Measurements from ENCODE around the gene PABPC1L2B.
"Not testable (repeated sequence)": the region's sequence is repeated elsewhere in the genome, so short reads cannot be mapped to it uniquely, and the experiment has no call there.

PABPC1L2B gene

GRCh38 chrX:73002733-73003132 lies at the start of gene PABPC1L2B:
TSS of gene PABPC1L2B (plus strand) at chrX:73002939. CDS start at chrX:73003643, 704 bp downstream.
- DNase-seq (ENCODE audit: low read depth in 2 of 2) = not testable (repeated sequence)

- not testable (repeated sequence) for DNase-seq (ENCODE audit: low read depth in 2 of 2)
These were observed 42.8 kb upstream of the PABPC1L2B start for GRCh38 chrX:72959971-72960370.

GRCh38 chrX:72971859-72972258 lies 30.9 kb upstream of the PABPC1L2B start:
- DNase-seq (ENCODE audit: low read depth in 2 of 2) = not testable (repeated sequence)

- not testable (repeated sequence) for DNase-seq (ENCODE audit: low read depth in 2 of 2)
These were observed 27.9 kb upstream of the PABPC1L2B start for GRCh38 chrX:72974885-72975284.

- not testable (repeated sequence) for DNase-seq (ENCODE audit: low read depth in 2 of 2)
These were observed 21.8 kb upstream of the PABPC1L2B start for GRCh38 chrX:72980894-72981469.

- not testable (repeated sequence) for DNase-seq (ENCODE audit: low read depth in 2 of 2)
These were observed 1.3 kb downstream of the PABPC1L2B start for GRCh38 chrX:73004032-73004431.

GRCh38 chrX:73021361-73022092 lies 18.8 kb downstream of the PABPC1L2B start:
- no peak for DNase-seq (ENCODE audit: low read depth in 2 of 2)

GRCh38 chrX:73022093-73022445 lies 19.3 kb downstream of the PABPC1L2B start:
- not testable (repeated sequence) for DNase-seq (ENCODE audit: low read depth in 2 of 2)

GRCh38 chrX:73028876-73029275 lies 26.1 kb downstream of the PABPC1L2B start:
- DNase-seq (ENCODE audit: low read depth in 2 of 2) = no peak
